ENCODE results near the gene COQ5. TPM values are rescaled to one million over a fixed set of nuclear protein-coding genes. Genes with fewer than 3 reads are reported as not detected.

COQ5 gene
- total RNA-seq, 1 experiment from 2014 or later, result 47.9 TPM

- DNase-seq (ENCODE audit: low spot score), result no peak
These were observed 75.0 kb downstream of the COQ5 start for GRCh38 chr12:120453977-120454376.

Other genes with a start within 250 kb of the COQ5 start
- under 0.01 TPM in 1 of 2 replicates, not detected in the other for gene RNU4-2, start 237.3 kb downstream of the COQ5 start, total RNA-seq (2014; rRNA removed; shearing (Covaris generic))
- gene RNU4-1, start 235.9 kb downstream of the COQ5 start, total RNA-seq (2014; rRNA removed; shearing (Covaris generic)), result under 0.01 TPM in 2 replicates
- gene SIRT4, start 226.8 kb downstream of the COQ5 start, total RNA-seq (2014; rRNA removed; shearing (Covaris generic)), result 2.4 and 6.8 TPM in 2 replicates
- not detected in 2 replicates for gene PLA2G1B, start 201.4 kb downstream of the COQ5 start, total RNA-seq (2014; rRNA removed; shearing (Covaris generic))
- 0.35 and 0.72 TPM in 2 replicates for gene MSI1, start 160.0 kb downstream of the COQ5 start, total RNA-seq (2014; rRNA removed; shearing (Covaris generic))
- gene COX6A1, start 91.0 kb downstream of the COQ5 start, total RNA-seq (2014; rRNA removed; shearing (Covaris generic)), result 602 and 637 TPM in 2 replicates
- 72.8 and 83.2 TPM in 2 replicates for gene TRIAP1, start 82.8 kb downstream of the COQ5 start, total RNA-seq (2014; rRNA removed; shearing (Covaris generic))
- gene GATC, start 82.7 kb downstream of the COQ5 start, total RNA-seq (2014; rRNA removed; shearing (Covaris generic)), result 21.2 and 24.8 TPM in 2 replicates
- gene SRSF9, start 59.4 kb downstream of the COQ5 start, total RNA-seq (2014; rRNA removed; shearing (Covaris generic)), result 221 and 252 TPM in 2 replicates
- 538 and 559 TPM in 2 replicates for gene DYNLL1, start 33.0 kb downstream of the COQ5 start, total RNA-seq (2014; rRNA removed; shearing (Covaris generic))
- 59.4 and 74.9 TPM in 2 replicates for gene RNF10, start 5.2 kb upstream of the COQ5 start, total RNA-seq (2014; rRNA removed; shearing (Covaris generic))
- 71.1 and 77.5 TPM in 2 replicates for gene POP5, start 52.2 kb upstream of the COQ5 start, total RNA-seq (2014; rRNA removed; shearing (Covaris generic))
- not detected in 2 replicates for gene CABP1, start 111.5 kb upstream of the COQ5 start, total RNA-seq (2014; rRNA removed; shearing (Covaris generic))
- 136 and 137 TPM in 2 replicates for gene MLEC, start 158.0 kb upstream of the COQ5 start, total RNA-seq (2014; rRNA removed; shearing (Covaris generic))
- 14.3 and 14.4 TPM in 2 replicates for gene UNC119B, start 181.3 kb upstream of the COQ5 start, total RNA-seq (2014; rRNA removed; shearing (Covaris generic))
- gene ACADS, start 196.7 kb upstream of the COQ5 start, total RNA-seq (2014; rRNA removed; shearing (Covaris generic)), result 5.3 and 7.4 TPM in 2 replicates